GM19099 (cell line): ENCODE measurements around the gene ATXN2.
A peak's percentile ranks its signal among the peaks of the same experiment; 100 is the strongest.

Source experiments
- POLR2A ChIP-seq: IDR thresholded peaks from 3 replicates; pipeline ENCODE4 v1.6.1; 2011; ENCODE audit warnings: low read depth; ENCODE audit not compliant: insufficient read length; ENCODE audit errors: extremely low read depth

ATXN2 gene

DNA sequence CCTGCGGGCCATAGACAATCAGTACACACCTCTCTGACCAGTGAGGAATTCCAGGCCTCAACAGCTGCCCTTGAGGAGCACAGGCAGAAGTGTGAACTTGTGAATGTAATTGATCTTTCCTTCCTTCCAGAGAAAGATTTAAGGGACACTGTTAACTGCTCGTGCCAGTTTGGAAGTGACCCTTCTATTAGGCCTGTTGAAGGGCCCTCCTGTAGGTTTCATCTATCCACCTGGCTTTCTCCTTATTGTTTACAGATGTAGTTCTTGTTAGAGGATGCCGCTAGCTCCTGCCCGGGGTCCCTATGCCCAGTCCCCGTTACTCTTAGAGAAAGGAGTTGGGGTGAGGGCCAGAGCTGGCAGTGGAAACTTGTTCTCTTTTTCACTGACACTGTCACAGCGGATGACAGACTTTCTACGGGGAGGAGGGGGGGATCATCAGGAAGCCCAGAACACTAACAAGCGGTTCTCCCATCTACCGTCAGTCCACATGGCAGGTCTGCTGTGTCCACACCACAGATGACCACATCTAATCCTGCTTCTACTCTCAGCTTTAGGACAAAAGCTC is 150.8 kb downstream of the ATXN2 start:
- no peak for TF ChIP-seq POLR2A

DNA sequence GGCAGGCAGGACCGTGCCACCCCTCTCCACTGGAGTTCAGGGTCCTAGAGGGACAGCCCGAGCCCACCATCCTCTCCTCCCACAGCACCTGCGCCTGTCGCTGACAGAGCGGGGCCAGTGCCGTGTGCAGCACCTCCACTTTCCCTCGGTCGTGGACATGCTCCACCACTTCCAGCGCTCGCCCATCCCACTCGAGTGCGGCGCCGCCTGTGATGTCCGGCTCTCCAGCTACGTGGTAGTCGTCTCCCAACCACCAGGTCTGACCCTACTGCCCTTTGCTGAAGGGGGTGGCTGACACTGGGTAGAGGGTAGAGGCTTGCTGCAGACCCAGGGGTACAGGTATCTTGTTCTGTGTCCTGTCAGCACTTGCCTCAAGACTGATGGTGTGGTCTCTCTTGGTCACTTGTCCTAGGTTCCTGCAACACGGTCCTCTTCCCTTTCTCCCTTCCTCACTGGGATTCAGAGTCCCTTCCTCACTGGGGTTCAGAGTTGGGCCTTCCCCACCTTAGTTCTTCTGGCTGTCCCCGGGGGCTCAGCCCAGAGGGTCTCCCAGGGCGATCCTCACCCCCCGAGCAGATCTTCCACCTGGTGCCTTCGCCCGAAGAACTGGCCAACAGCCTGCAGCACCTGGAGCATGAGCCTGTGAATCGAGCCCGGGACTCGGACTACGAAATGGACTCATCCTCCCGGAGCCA is 151.4 kb downstream of the ATXN2 start:
- no peak for TF ChIP-seq POLR2A

DNA sequence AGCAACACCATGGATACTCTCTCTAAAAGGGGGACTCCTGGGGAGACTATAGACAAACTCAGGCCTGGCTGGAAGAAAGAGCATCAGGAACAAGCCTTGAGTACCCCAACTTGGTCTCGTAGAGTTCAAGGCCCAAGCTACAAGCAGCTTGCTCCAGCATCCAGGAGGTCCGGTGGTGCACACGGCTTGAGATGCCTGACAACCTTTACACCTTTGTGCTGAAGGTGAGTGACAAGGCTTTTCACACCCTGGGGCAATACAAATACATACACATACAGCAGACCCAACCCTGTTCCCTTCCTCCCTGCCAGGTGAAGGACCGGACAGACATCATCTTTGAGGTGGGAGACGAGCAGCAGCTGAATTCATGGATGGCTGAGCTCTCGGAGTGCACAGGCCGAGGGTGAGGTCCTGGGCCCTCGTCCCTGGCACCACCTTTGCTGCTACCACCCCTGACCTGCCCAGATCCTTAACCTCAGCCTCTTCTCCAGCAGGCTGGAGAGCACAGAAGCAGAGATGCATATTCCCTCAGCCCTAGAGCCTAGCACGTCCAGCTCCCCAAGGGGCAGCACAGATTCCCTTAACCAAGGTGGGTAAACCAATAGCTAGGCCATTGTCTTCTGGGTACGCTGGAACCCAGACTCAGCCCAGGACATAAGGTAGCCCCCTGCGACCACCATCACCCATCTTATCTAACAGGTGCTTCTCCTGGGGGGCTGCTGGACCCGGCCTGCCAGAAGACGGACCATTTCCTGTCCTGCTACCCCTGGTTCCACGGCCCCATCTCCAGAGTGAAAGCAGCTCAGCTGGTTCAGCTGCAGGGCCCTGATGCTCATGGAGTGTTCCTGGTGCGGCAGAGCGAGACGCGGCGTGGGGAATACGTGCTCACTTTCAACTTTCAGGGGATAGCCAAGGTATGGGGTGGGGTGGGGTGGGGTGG is 152.2 kb downstream of the ATXN2 start:
- no peak for TF ChIP-seq POLR2A

DNA sequence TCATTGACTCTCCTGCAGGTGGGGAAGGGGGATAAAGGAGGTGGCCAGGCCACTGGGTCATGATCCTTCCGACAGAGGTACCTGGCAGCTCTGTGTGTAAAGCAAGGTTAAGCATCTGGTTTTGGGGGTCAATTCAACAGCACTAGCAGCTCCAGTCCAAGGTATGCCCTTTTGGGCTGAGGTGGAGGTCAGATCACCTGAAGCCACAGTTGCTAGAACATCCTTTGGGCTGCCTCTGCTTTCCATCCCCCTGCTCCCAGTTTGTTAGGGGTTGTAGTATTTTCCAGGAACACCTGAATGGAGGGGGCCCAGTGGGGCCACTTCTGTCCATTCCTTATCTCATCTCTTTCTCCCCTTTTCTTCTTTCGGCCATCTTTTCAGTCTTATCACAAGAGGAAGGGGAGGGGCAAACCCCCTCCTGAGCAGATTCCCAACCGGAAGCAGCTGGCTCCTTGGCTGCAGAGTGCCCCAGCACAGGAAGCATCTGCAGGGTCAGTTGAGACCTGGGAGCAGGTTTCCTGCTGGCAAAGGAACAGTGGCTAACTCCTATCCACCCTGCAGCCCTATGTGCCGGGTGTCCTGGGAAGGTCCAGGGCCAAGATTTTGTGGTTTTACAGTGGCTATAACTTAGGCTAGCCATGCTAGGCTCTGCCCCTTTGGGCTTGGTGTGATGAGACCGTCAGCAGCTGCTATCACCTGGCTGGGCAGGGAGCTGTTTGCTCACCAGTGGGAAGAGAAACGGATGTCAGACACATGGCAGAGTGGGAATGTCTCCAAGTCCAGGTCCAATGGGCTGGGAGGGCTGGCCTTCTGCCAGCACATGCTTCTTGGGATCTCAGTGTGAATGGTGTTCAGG is 153.2 kb downstream of the ATXN2 start:
- no peak for TF ChIP-seq POLR2A

DNA sequence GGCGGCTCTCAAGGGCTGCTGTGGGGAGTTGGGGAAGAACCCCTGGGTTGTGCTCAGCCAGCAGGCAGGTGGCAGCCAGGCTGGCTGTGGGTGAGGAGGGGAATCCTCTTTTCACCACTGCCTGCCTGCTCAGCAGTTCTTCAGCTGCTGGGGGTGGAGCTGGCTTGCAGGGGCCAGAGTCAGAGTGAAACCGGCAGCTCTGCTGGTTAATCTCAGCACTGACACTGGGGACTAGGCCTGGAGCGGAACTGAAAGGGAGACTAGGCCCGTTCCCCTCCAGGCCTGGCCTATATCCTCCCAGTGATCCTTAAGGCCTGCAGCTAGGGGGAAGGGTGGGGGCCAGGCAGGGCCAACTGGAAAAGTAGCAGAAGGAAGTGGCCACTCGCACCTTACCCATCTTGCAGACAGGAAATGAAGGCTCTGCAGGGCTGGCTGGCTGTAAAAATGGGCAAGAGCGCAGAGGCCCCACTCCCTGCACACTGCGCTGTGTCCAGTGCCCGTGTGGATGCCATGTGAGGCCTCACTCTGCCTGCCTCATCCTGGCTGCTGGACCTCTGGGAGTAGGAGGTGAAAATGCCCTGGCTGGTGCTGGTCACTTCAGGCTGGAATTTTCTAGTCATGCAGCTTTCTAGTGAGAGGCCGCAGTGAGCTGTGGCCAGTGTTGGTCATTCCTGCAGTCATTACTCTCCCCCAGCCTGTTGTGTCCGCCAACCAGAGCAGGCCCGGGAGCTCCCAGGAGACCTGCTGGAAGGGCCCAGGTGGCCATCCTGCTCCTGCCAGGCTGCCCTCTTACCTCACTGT is 154.0 kb downstream of the ATXN2 start:
- peak; percentile 33 for TF ChIP-seq POLR2A

DNA sequence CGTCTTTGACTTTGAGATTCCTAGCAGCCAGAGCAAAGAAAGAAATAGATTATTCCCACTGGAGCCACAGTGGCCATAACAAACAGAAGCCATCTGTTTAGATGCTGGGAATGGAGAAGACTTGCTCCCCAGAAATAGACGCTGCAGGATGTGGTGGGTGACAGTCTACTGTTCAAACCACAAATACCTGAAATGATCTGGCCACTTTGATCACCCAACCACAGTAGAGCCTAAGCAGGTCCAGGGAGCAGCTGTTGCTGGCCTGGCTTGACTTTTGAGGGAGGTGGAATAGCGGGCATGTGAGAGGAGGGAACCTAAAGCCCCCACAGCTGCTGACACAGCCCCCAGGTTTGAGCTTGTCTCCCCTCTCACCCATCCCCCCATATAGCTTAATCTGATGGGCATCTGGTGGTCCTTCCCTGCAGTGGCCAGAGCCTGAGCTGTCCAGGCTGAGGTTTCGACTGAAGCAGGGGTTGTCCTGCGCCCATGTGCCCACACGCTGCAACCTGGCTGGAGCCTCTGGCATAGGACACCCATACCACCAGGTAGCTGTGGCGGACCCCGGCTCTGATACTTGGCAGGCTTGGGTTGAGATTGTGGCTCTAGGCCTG is 154.7 kb downstream of the ATXN2 start:
- TF ChIP-seq POLR2A, result peak; percentile 12

DNA sequence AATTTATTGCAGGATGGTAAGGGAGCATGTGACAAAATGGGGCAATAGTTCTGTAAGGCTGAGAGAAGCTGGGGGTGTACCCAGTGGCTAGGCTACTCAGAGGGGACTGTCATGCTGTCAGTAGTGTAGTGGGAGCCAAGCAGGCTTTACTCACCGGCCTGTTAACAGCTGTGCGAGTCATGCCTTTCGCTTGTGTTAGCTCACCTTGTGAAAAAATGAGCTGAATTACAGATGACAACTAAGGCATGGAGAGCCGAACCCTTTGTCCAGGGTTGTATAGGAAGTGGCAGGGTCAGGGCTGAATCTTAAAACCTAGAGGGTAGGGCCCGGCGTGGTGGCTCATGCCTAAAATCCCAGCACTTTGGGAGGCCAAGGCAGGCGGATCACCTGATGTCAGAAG is 155.5 kb downstream of the ATXN2 start:
- TF ChIP-seq POLR2A, result no peak

DNA sequence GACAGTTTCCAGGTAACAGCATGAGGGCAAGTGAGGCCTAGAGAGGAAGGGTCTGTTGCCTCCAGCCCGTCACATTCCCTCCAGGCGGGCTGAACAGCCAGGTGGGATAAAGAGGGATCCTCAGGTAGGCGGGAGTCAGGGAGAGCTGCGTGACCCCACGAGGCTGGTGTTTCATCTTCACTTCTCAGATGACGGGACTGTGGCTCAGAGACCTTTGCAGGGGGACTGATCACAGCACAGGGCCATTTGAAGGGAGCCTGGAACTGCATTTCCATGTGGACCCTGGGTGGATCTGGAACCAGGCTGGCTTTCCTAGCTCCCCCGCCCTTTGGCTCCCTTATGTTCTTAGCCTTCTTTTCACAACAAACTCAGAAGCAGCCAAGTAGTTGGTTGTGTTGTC is 156.0 kb downstream of the ATXN2 start:
- no peak for TF ChIP-seq POLR2A

DNA sequence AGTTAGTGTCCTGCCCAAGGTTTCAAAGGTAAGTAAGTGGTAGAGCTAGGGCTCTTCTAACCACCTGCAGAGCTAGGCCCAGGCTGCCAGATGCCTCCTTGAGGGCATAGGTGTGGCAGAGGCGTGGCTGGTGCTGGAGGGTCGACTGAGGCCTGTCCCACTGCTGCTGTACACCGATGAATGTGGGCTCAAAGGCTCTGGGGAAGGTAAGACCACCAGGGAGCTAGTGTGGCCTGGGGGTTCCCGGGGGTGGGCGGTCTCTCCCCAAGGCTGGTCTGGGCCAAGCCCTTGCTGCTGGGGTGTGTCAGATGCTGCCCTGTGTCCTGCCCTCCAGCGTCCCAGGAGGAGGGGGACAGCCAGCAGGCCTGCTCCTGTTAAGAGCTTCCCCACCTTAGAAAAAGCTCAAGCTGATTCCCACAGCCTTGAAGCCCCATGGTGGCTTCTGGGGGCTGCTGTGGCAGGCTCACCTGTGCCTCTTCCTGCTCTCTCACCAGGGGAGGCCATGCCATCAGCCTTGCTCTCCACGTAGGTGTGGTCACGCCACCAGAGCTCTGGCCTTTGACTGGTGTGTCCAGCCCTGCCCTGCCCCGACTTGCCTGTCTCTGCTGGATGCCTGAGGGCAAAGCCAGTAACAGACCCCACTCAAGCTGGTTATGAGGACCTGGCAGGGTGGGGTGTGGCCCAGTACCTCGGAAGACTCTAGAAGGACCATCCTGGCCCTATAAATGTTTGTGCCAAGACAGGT is 156.6 kb downstream of the ATXN2 start:
- TF ChIP-seq POLR2A, result no peak

DNA sequence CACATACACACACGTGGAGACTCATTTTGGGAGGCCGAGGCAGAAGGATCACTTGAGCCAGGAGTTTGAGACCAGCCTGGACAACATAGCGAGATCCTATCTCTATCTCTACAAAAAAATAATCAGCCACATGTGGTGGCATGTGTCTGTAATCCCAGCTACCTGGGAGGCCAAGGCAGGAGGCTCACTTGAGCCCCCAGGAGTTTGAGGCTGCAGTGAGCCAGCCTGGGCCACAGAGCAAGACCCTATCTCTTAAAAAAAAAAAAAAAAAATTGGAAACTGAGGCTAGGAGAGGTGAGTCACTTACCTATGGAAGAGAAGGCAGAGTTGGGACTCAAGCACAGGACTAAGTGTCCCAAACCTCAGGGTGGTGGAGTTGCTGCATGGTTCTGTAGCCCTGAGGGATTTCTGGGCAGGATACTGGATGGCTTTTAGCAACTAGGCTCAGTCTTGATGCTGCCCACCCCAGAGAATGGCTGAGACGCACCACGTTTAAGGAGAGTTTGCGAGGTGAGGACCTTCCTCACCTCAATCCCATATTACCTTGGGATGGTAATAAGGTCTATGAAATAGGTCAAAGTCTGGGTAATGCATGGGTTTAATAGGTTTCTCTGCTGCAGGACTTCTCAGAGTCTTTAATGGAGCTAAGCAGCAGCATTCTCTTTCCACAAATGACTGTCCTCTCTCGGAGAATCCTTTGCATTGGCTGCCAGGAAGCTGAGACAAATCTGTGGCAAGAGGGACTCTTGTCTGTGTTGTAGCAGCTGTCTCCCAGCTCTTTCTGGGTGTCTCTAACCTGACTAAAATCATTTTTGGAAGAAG is 157.8 kb downstream of the ATXN2 start:
- no peak for TF ChIP-seq POLR2A

DNA sequence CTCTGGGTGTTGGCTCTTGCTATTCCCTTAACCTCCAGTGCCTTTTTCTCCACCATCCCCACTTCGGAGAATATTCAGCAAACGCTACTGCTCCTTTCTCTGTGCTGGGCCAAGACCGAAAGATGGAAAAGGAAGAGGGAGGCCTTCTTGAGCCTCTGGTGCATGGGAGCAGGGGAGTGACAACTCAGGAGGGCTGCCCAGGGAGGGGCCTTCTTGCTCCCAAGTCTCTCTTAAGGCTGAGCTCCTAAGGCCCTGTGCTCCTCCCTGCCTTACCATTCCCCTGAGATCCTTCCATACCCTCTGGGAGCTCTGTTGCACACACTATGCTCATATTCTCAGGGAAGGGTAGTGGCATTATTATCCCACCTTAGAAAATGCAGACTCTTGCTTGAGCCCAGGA is 158.5 kb downstream of the ATXN2 start:
- TF ChIP-seq POLR2A, result no peak

DNA sequence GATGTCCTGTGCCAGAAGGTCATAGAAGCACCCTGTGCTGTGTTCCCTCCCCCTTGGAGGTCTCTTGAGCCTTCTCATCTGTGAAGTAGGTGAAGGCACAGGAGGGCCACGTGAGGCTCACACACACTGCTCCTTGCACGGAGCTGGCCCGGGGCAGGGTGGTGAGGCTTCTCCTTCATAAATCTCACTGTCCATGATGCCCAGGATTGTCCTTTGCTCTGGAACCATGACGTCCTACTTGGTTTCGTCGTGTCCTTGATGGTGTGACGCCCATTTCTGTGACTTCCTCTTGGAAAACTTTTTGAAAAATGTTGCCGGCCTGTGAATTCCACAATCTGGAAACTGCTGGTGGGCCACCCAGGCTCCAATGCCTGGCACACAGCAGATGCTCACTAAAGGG is 159.0 kb downstream of the ATXN2 start:
- no peak for TF ChIP-seq POLR2A
